GM13977 (cell line): ENCODE data around the gene GRIK4.
A peak's percentile ranks its signal among the peaks of the same experiment; 100 is the strongest.

Experiments used
- DNase-seq: peaks from one replicate; pipeline ENCODE4 v3.0.0; 2012; ENCODE audit warnings: low spot score
- CTCF ChIP-seq: IDR thresholded peaks from 2 replicates; pipeline ENCODE4 v1.5.1; 2012; ENCODE audit warnings: mild to moderate bottlenecking, control low read depth; ENCODE audit not compliant: insufficient read depth; ENCODE audit errors: extremely low read depth, missing control alignments
- in situ Hi-C: fragments of 300-500 bp; cut with MboI; formaldehyde crosslinking; loops from one replicate; pipeline ENCODE4 v1.12.0; 2022; ENCODE audit warnings: low sequenced_read_pairs, low pct_unique_long_range_greater_than_20kb, mixed read lengths, inconsistent platforms; ENCODE audit not compliant: unreplicated experiment

Gene GRIK4

GRCh38 chr11:120511116-120511819 is at the start of gene GRIK4:
GRIK4 (plus strand) TSS chr11:120511748; CDS start chr11:120660319, 148,571 bp downstream.
- in situ Hi-C loops, result loop anchor here (25.0 kb wide), 4 partner anchors 176 to 676 kb away; no protein-coding TSS in a partner anchor
- peak; percentile 92 for TF ChIP-seq CTCF
- DNase-seq, result peak; percentile 97

GRCh38 chr11:120462825-120463224 is 48.7 kb upstream of the GRIK4 start:
- DNase-seq, result no peak
- TF ChIP-seq CTCF, result no peak
- in situ Hi-C loops, result no loop called here

GRCh38 chr11:120465921-120466534 is 45.5 kb upstream of the GRIK4 start:
- DNase-seq, result no peak
- TF ChIP-seq CTCF, result no peak
- in situ Hi-C loops, result no loop called here

GRCh38 chr11:120467627-120468026 is 43.9 kb upstream of the GRIK4 start:
- DNase-seq, result no peak
- no peak for TF ChIP-seq CTCF
- in situ Hi-C loops, result no loop called here

- no peak for DNase-seq
- no peak for TF ChIP-seq CTCF
- in situ Hi-C loops, result no loop called here
Observed at GRCh38 chr11:120471131-120471530, 40.4 kb upstream of the GRIK4 start.

- DNase-seq, result no peak
- TF ChIP-seq CTCF, result no peak
- in situ Hi-C loops, result no loop called here
Observed at GRCh38 chr11:120471994-120472393, 39.6 kb upstream of the GRIK4 start.
